GM21717 (cell line): Measurements from ENCODE around the gene ZNF787.

Experiments used
- ATAC-seq: cut with Tn5 transposase; IDR thresholded peaks from one replicate; pipeline ENCODE4 v1.9.1; 2021; ENCODE audit warnings: mild to moderate bottlenecking, moderate library complexity; ENCODE audit not compliant: unreplicated experiment

ZNF787 gene

DNA sequence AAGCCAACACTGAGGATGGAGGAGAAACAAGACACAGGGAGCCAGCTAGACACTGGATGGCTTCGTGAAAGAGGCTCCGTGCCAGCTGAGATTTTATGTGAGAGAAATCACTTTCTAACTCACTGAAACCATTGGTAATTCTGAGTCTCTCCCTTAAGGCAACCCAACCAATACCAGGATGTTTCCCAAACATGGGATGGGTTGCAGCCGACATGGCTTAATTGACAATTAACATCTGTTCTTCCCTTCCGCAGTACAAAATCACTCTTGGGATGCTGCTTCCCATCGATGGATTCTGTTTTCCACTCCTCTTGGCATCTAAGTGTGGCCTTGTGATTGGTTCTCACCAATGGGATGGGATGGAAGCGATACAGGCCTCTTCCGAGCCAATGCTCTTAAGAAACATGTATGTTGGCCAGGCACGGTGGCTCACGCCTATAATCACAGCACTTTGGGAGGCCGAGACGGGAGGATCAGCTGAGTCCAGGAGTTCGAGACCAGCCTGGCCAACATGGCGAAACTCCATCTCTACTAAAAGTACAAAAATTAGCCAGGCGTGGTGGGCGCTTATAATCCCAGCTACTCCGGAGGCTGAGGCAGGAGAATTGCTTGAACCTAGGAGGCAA is 2.3 kb upstream of the ZNF787 start:
- ATAC-seq, result no peak

DNA sequence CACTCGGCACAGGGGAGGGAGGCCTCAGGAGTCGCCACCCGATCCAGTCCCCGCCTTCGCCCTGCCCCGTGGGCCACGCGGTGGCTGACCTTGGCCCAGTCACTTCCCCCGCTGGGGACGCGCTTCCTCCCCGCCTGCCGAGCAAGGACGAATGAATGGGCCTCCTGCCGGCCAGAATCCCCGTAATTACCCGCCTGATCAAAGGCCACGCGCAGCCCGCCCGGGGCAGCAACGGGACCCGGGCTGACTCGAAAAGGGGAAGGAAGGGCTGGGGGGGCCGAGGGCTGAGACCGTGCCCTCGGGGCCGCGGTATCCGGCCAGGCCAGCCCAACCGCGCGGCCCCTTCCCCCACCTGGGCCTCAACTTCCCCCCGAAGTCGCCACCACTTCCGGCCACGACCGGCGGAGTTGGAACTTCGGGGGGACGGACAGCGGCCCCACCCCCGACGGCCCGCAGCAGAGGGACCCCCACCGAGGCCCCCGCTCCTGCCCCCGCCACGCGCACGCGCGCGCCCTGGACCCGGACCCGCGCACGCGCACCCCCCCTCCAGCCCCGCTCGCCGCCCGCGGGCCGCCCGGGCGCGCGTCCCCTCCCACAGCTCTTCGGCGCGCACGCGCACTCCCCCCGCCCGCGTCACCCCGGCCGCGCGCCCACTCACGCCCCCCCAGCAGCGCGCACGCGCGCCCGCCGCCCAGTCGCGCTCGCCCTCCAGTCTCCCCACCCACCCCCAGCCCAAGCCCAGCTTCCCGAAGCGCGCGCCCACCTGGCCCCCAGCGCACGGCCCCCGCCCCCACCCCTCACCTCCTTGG is 520 bp downstream of the ZNF787 start:
- peak; percentile 25 for ATAC-seq

DNA sequence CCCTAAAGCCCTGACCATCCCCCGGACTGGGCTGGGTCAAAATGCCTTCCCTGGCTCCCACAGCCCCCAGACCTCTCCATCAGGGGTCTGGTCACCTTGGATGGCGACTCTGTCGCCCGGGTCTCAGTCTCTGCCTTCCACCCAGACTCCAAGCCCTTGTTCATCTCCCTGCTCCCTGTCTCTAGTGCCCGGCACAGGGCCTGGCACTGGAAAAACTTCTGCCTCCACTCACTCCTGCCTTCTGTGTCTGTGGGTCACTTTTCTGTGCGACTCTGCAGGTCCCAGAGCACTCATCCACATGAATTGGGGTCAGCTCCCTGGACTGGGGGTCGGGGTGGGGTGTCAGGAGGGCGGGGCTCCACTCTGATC is 1.1 kb downstream of the ZNF787 start:
- no peak for ATAC-seq

DNA sequence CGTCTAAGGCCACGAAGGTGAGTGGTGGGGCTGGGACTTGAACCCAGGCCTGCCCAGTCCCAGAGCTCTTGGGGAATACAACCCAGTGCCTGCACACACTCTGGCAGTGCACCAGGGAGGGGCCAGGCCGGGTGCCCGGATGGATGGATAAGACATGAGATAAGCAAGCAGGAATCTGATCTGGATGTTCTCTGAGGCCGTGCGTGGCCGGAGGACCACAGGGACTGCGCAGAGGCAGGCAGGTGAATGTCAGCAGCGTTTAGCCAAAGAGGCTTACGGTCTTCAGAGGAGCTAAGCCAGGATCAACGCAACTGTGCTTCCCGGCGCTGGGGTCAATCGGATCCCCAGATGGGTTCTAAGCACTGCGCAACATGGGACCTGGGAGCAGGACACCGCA is 1.5 kb downstream of the ZNF787 start:
- no peak for ATAC-seq

DNA sequence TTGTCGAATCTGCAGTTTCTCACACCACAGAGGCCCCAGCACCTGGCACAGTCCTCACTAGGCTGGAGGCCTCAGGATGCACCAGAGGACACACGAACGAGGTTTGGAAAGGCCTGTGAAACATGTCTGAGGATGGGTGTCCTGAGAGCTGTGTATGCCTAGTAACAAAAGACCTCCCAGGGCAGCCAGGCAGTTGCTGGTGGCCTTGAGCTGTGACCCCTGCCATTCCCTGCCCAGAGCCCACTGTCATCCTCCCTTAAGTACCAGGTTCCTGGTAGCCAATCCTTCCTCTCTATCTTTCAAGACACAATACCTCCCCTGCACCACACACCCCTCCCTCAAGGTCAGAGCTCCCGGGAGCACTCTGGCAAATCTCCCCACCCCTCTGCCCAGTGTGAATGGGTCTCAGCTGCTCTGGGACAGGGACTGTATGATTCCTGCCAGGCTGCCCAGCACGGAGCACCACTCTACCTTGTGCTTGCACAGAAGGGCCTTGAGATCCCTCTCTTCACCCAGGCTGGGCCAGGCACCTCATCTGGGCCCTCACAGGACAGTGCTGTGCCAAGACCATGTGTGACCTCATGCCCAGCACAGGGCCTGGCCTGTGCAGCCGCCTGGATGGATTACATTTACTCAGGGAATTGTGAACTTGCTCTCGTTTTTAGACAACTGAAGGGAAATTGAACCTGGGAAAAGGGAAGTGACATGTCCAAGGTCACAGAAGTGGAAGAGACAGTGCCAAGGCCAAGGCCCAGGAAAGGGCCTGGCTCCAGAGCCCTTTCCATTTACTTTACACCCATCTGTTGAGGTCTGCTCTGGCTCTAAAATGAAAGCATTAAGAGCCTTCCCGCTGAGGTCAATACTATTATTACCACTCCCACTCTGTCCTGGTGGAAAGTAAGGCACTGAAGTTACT is 2.2 kb downstream of the ZNF787 start:
- ATAC-seq, result no peak

DNA sequence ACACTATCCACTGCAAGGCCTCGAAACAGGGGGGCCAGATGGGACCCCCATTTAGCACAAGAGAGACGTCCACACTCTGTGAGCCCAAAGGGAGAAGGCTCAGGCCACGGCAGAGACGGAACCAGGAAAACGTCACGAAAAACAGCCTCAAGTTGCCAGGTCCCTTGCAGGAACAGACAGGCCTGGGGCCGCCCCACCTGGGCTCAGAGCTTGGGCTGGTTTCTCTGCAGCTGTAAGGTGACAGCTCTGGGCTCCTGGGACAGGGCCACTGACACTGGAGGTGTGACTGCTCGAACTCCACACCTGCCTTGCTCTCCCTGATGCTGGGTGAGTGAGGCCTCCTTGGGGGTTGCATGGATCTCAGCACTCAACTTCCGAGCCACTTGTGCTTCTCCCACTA is 3.2 kb downstream of the ZNF787 start:
- ATAC-seq, result no peak

DNA sequence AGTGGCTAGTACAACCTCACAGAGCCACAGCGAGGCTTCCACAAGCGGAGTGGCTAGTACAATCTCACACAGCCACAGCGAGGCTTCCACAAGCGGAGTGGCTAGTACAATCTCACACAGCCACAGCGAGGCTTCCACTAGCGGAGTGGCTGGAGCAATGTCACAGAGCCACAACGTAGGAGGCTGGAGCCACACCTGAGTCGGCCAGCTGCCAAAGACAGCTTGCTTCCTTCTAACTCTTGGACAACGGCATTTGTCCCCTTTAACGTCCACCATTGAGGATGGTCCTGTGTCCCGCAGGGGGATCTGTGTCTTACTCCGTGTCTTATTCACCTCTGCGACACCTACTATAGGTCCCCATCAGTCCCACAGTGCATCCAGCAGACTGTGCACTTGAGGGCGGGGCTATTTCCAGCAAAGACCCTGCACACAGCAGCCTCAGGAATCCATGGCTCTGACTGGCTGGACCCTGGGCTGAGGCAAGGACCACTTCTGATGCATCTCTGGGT is 3.7 kb downstream of the ZNF787 start:
- ATAC-seq, result no peak

DNA sequence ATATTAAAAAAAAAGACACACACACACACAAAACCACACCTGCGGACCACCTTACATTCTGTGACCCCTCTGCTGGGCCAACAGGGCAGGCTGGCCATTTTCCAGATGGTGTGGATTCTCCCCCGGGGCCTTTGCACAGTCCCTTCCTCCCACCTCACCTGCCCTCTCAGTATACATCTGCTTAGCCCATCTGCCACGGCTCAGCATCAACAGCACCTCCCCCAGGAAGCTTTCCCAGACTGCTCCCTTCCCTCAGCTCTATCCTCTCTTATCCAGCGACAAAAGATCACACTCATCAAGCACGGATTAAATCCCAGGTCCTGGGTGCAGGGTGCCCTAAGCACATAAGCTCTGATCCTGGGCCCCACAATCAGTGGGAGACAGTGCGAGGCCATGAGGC is 4.5 kb downstream of the ZNF787 start:
- ATAC-seq, result no peak

DNA sequence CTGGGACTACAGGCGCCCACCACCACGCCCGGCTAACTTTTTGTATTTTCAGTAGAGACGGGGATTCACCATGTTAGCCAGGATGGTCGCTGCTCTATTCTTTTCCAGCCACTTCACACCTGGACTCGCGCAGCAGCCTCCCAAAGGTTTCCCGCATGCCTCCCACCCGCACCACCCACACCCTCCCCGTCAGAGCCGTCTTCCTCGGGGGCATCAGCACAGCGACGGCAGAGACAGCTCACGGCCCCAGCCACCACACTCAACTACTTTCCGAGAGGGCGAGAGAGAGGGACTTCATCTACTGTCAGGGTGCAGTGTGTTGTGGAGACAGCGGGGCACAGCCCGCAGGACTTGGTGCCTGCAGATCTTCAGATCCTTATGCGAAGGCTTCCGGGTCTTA is 5.6 kb downstream of the ZNF787 start:
- no peak for ATAC-seq

DNA sequence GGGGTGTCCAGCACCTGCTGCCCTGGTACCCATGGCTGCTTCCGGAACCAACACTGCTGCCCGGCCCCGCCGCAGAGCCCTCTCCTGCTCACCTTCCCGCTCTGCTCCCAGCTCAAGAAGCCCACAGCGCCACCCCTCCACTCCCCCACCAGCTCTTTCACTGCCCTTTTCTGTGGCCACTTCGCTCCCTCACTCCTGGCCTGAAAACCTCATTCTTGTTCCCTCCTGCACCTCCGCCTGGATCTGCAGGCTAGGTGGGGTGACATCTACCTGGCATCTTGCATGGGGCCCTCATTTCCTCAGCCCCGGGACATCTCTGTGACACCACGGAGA is 6.4 kb downstream of the ZNF787 start:
- no peak for ATAC-seq

DNA sequence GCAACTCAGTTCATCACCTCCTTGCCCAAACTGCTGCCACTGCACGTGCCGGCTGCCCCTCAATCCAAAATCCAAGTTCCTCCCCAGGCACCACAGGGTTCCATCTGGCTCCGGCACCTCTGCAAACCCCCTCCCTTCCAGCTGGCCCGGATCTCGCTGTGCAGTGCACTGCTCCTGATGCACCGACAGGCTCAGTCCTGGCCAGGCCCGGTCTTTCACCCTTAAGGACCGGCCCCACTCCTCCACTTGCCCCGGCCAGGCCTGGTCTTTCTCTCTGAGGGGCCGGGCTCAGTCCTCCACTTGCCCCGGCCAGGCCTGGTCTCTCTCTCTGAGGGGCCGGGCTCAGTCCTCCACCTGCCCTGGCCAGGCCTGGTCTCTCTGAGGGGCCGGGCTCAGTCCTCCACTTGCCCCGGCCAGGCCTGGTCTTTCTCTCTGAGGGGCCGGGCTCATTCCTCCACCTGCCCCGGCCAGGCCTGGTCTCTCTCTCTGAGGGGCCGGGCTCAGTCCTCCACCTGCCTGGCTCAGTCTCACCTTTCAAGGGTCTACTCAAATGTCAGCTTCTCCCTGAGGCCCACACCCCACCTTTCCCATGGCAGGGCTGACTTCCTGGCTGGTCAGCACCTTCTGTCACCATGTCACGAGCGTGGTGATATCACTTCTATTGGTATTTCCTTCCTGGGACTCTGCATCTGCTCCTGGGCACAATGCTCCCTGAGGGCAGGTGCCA is 6.9 kb downstream of the ZNF787 start:
- ATAC-seq, result no peak

DNA sequence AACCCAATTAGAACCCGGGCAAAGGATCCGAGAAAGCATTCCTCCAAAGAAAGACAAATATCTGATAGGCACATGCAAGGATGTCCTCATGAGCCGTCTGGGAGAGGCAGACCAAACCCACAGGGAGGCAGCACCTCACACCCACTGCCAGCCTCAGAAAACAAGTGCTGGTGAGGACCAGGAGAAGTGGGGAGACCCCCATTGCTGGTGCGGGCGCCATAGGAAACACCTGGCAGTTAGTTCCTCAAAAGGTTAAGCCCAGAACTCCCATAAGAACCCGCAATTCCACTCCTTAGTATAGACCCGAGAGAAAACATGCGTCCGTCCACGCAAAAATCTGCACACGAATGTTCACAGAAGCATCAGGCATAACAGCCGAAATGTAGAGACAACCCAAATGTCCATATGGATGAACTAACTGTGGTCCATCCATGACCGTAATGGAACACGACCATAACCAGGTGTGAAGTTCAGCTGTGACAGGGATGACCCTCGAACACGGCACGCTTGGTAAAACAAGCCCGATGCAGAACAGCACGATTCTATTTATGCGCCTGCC is 7.9 kb downstream of the ZNF787 start:
- ATAC-seq, result no peak

DNA sequence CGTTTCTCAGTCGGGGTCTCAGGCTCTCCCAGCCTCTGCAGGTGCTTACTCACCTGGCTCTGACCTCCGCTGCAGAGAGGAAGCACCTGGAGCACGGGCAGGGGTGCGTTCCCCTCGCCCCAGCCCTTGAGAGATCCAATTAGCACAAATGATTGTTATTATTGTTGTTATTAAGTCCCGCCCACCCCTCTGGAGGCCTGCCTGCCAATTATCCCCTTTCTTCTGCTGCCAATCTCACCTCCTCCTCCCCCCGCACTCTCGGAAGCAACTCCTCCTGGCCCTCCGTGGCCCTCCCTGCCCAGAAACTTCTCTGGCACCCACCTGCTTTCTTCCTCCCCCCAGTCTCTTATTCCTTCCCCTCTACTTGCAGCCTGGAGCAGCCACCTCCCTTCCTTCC is 8.8 kb downstream of the ZNF787 start:
- no peak for ATAC-seq

DNA sequence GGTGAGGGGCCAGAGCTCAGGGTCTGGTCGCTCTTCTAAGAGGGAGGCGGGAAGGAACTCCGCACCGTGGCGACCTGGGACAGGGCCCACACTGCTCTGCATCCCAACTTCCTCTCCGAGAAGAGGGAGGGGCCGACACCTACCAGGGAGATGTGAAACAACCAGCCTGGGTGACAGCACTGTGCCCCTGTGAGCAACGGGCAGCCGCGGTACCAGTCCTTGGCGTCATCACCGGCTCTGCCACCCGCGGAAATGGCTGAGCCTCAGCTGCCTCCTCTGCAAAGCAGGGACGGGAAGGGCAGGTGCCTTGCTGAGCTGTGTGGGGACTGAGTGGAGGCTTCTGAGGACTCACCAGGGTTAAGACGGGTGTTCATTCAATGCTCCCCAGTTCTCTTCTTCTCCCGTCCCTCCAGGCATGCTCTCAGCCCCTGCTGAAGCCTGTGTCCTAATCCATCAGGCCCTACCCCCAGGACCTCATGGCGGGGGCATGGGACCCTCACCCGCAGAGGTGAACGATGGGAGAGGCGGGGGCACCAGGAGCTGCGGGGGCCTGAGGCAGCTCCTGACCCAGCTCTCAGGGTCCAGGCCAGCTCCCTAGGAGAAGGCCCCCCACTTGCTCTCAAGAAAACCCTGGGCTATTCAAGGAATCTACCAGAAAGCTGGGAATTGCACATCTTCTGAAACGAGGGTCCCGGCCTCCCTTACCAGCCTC is 9.3 kb downstream of the ZNF787 start:
- ATAC-seq, result peak; percentile 73

DNA sequence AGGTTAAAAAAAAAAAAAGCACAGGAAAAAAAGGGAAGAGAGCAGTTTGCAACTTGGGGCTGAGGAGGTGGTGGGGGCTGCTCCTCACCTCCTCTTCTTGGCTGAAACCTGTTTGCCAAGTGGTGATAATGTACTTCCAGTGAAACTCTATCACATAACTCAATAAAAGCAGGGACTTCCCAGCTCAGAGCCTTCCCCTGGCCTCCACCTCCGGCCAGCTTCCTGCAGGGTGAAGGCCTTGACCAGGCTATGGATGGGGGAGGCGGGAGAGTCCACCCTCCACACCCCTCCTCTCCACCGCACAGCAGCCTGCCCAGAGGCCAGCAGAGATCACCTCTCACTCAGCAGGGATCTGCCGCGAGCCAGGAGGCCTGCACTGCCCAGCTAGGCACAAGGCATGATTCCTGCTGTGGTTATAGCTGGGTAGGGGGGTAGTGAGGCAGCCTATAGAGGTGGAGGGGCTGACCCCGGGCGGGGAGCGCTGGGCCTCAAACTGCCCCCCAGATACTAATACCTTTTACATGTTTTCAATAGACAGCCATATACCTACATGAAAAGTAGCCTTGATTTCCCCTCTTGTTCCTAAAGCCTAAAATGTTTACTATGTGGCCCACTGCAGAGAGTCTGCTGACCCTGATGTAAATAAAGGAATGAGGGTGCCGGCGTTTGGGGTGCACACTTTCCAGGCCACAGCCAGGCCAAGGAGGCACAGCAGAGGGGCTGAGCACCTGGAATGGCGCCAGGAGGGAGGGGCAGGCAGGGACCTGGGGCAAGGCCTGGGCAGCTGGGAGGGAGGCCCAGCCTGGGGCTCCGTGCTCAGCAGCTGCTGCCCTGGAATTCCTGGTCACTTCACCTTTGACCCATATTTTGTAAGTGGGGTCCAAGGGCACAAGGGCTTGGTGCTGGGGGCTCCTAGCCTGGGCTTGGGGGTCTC is 10.3 kb downstream of the ZNF787 start:
- no peak for ATAC-seq

DNA sequence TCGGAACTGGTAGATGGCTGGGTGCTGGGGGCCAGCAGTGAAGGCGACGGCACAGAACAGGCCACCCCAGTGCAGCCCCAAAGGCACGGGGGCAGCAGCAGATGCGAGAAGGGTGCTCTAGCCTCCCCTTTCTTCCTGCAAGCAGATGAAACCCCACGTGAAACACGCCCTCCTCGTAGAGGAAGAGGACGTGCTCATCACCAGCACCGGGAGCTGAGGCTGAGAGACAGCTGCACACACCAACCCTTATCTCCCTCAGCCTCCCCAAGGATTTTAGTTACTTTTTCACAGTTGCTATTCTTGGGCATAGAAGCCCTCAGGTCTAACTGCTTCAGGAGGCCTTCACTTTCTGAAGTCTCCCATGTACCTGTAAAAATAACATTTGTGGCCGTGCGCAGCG is 11.9 kb downstream of the ZNF787 start:
- ATAC-seq, result no peak

DNA sequence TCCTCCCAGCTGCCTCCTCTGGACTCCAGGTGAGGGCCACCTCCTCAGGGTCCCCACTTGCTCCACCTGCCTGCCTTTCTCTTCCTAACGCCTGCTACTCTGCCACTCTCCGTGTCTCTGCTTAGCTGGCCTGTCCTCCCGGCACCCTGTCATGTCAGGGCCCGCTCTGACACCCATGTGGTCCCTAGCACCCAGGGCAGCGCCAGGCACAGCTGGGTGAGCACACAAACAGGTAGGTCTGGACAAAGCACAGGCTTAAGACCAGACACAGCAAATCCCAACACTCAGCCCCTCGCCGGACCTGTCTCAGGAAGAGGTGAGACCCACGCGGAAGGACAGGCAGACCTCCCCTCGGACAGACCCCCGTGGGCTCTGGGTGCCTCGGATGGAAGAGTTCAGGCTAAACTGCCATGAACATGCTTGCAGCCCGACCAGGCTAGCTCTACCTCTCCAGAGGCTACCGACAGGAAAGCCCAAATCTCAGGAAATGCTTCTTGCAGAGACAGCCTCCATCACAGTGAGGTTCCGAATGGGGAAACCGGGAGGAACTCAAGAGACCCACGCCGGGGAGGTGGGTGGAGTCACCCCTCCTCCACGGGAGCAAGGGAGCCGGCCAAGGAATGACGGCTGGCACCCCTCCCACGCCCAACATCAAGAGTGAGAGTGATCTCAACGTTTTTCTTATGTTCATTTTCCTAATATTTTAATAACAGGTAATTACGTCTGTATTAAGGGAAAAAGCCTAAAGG is 12.5 kb downstream of the ZNF787 start:
- no peak for ATAC-seq

DNA sequence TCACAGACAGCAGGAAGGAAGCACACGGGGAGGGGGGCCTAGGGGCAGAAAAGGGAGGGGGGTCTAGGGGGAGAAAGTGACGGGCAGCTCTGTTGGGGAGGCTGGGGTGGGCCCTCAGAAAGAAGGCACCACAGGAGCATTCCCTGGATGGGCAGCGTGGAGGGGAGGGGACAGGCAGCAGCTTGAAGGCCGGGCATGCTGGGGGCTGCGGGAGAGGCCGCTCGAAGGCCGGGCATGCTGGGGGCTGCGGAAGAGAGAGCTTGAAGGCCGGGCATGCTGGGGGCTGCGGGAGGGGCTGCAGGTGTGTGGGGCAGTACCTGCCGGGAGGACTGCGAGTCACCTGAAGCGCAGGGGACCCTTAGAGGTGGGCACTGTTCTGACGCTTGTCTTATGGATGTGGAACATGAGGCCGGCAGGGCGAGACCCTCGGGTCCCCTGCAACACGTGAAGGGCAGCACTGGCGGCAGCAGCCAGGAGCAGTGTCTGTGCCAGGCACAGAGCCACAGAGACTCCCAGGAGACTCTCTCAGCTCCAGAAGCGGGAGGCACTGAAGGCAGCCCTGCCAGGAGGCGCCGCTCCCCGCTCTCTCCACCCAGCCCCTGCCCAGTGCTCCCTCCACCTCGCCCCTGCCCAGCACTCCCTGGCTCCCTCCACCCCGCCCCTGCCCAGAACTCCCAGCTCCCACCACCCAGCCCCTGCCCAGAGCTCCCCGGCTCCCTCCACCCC is 13.3 kb downstream of the ZNF787 start:
- ATAC-seq, result no peak
